AG08396 (cell line): ENCODE results near the gene CEMIP2.
"Not testable (repeated sequence)": the region's sequence is repeated elsewhere in the genome, so short reads cannot be mapped to it uniquely, and the experiment has no call there.

Source experiments
- DNase-seq: peaks from one replicate; pipeline ENCODE4 v3.0.0; 2012; ENCODE audit warnings: low spot score, mixed read lengths

The CEMIP2 gene

GRCh38 chr9:71716138-71716909 lies 52.0 kb downstream of the CEMIP2 start:
- no peak for DNase-seq

DNA sequence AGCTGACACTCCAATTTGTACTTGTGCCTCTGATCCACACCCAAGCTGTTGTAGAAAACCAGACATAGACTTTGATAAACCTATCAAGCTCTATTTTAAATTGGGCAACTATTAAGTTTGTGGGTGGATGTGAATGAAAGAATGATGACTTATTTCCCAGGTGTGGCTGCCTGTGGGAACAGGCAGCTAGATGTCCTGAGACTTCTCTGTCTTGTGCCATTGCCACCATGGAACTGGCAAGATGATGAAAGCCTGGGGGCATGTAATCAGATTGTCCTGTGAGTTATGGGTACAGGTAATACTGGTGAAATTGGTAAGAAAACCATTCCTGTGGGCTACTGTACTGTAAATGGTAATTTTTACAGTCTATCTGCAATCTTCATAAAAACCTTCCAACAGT lies 57.5 kb downstream of the CEMIP2 start:
- no peak for DNase-seq

GRCh38 chr9:71710201-71710600 lies 58.1 kb downstream of the CEMIP2 start:
- DNase-seq = no peak

DNA sequence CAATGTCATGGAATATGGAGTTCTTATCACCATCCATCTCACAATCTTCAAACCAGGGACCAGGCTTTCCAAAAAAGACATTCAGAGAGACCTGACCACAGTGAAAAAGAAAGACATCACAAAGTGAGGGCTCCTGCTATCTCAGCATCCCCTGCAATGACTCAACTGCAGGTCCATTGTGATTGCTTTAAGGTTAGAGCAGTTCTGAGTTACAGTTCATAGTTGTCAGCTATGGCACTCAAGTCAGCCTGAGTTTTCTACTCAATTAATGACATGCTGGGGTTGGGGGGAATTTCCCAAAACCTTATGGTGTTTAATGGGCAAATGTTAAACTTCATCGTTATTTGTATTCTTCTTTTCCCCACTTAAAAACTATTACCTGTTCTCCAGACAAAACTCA lies 58.9 kb downstream of the CEMIP2 start:
- DNase-seq = no peak

DNA sequence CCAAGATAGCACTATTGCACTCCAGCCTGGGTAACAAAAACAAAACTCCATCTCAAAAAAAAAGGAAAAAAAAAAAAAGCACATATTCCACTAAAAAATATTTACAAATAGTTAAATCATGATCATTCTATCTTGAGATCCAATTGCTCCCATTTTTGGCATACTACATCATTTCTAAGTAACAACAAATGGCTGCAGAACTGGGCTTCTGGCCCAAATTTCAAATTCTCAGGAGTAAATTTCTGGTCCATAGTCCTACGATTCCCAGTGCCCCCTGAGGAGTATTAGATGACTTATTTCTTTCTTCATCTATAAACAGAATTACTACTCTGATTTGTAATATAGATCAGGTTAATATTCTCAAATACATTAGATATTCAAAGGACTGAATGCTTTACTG lies 62.1 kb downstream of the CEMIP2 start:
- peak; percentile 15 for DNase-seq

GRCh38 chr9:71704796-71705195 lies 63.5 kb downstream of the CEMIP2 start:
- no peak for DNase-seq

DNA sequence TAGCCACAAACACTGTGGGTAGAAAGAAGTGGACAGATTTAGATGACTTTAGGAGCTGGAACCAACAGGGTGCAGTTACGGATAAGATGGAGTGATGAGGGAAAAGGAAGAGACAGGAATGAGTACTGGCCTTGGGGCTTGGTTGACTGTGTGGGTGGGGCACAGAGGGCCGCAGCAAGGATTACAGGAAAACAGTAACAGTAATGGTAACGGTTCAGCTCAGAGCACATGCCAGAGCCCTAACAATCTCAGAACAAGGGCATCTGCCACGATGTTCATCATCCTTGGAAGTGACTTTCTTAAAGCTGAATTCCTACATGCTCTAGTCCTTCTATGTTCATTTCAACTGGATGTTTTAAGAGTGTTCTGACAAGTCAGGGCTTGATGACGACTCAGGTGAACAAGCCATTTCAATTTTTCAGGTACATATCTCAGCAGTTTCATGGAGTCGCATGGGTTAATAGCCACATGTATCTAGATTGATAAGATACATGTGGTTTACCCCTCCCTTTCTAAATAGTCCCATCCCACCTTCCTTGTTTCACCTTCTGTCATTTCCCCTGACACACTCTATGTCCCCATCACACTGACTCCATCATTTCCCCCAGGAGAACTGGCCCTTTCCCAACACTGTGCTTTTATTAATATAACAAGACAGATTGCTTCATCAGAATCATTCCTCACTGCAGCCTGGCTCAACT lies 65.0 kb downstream of the CEMIP2 start:
- DNase-seq = no peak

- no peak for DNase-seq
Observed at GRCh38 chr9:71697882-71698281, 70.4 kb downstream of the CEMIP2 start.

DNA sequence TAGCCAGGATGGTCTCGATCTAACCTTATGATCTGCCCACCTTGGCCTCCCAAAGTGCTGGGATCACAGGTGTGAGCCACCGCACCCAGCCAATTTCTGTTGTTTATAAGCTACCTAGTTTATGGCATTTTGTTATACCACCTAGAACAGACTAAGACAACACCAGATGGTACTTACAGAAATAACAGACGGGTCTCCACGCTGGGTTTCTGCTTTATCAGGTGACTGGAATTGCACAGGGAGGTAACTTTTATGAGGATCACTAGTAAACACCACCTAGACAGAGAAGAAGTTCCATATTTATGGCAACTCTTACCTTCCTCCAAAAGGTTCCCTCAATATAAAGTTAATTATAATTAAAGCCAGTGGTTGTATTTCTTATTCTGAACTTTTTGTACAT lies 74.0 kb downstream of the CEMIP2 start:
- DNase-seq = no peak

- DNase-seq = no peak
Observed at GRCh38 chr9:71693607-71694006, 74.7 kb downstream of the CEMIP2 start.

DNA sequence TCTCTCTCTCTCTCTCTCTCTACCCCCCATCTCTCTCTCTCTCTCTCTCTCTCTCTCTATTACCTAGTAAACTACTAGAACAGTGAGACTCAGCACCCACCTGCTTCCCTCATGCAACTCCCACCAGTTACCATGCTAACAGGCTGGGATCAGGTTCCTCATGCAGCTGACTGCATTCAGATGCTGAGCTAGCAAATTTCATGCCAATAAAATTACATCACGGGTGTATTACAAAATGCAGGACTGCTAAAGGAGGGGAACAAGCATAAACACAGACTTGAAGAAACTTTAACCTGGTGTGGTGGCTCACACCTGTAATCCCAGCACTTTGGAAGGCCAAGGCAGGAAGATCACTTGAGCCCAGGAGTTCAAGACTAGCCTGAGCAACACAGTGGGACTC lies 76.0 kb downstream of the CEMIP2 start:
- DNase-seq = no peak

- not testable (repeated sequence) for DNase-seq
Observed at GRCh38 chr9:71691576-71691975, 76.7 kb downstream of the CEMIP2 start.

- no peak for DNase-seq
Observed at GRCh38 chr9:71690689-71691435, 77.5 kb downstream of the CEMIP2 start.

DNA sequence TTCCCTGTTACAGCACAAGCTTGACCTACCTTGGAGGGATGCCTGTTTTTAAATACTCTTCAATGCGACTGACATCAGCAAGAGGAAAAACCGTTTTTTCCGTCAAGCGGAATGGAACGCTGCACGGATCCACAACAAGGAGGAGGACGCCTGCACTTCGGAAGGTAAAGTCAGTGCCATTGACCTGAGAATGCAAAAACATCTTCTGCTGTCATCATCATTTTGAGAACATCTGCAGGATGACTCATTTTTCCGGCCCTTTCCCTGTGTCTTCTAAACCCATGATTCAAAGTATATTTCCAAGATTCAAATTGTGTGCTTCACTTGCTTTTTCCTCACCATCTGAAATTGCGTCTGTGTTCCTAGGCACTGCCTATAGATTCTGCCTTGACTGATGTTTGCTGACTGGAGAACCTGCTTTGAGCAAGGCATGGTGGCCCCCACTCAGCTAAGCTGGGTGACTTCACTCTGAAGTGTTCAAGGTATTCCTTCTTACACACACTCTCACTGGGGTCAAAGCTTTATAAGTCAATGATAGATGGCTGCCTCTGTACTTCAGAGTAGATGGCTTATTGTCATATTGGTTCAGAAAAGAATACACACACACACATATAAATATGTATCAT lies 78.1 kb downstream of the CEMIP2 start:
- no peak for DNase-seq

- DNase-seq = no peak
Observed at GRCh38 chr9:71687676-71688075, 80.6 kb downstream of the CEMIP2 start.

DNA sequence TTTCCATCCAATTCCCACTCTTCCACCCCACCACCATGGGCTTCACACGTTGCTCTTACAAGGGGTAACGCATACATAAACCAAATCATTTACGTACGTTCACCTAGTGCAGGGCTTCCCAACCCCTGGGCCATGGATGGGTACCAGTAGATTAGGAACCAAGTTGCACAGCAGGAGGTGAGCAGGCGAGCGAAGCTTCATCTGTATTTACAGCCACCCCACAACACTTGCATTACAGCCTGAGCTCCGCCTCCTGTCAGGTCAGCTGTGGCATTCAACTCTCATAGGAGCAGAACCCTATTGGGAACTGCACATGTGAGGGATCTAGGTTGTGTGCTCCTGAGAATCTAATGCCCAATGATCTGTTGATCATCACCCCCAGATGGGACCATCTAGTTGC lies 82.3 kb downstream of the CEMIP2 start:
- no peak for DNase-seq

- DNase-seq = no peak
Observed at GRCh38 chr9:71685394-71685793, 82.9 kb downstream of the CEMIP2 start.

- no peak for DNase-seq
Observed at GRCh38 chr9:71684566-71684965, 83.7 kb downstream of the CEMIP2 start.

DNA sequence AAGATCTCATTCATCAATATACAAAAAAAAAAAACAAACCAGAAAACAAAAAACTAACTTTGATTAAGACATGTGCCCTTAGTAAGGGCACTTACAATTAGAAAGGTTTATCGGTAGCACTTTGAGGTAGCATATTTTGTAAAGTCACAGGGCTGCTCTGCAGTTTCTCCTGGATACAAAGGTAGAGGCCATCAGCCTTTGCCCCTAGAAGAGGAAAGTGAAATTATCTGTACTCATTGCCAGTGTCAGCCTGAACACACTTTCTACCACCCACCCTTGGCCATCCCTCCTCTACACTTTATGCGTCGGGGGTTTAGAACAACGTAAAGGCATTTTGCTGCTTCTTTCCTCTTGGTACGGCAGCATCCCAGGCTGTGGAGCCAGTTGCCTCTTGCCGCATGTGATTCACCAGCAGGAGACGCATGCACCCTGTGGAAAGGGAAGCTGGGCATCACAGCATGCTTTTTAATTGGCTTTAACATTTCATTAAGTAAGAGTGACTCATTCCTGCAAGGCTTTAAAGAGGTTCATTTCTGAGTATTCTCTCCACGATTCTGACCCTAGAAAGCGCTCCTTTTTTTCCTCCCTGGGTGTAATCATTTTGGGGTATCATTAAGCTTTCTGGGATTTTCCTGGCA lies 84.6 kb downstream of the CEMIP2 start:
- DNase-seq = no peak

DNA sequence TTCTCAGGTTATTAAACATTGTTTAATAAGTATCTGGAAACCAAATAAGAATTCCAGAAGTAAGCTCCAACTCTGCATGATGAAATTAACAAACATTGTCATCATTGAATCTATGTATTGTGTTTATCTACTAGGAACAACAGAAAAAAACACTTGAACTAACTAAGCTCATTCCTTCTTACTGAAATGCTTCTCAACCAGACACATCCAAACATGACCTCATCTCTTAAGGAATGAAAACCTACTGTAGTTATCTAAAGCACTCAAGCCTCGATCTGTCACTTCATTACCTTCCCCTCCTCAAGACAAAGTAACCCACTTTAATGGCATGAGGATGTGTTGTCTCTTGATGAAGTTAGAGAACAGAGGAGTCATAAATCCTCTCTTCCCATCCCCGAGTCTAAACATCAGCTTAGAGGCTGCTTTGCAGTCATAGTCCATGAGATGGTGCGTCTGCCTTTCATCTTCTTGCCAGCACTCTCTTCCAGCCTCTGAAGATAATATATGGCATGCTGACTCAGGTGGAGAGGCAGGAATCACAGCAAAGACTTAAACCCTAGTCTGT lies 86.5 kb downstream of the CEMIP2 start:
- DNase-seq = no peak

- DNase-seq = no peak
Observed at GRCh38 chr9:71681104-71681707, 87.1 kb downstream of the CEMIP2 start.
